Medulla oblongata (tissue), 1 donor: Measurements from ENCODE around the gene NDUFB6.
"Not testable (repeated sequence)": the region's sequence is repeated elsewhere in the genome, so short reads cannot be mapped to it uniquely, and the experiment has no call there.

Experiments used
- DNase-seq: peaks from one replicate; pipeline ENCODE4 v3.0.0-alpha.2; 2015; ENCODE audit errors: extremely low spot score

Gene NDUFB6

GRCh38 chr9:32524558-32524891 is 48.4 kb downstream of the NDUFB6 start:
- DNase-seq, result not testable (repeated sequence)

DNA sequence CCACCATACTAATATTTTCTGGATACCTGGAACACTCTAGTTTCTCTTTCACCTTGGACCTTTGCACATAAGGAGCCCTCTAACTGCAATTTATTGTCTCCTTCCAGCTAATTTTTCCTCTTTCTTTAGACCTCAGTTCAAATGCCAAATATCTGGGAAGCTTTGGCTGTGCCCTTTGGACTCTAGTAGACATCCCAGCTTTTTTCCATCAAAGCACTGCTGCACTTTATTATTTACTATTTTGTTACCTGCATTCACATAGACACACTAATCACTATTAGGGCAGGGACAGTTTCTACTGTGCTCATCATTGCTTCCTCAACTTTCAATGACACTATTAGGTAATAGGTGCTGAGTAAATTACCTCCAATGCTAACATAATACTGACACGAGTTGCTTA is 49.0 kb downstream of the NDUFB6 start:
- DNase-seq, result no peak

GRCh38 chr9:32518276-32518675 is 54.7 kb downstream of the NDUFB6 start:
- no peak for DNase-seq

- no peak for DNase-seq
These were observed 56.7 kb downstream of the NDUFB6 start for GRCh38 chr9:32516241-32516640.

DNA sequence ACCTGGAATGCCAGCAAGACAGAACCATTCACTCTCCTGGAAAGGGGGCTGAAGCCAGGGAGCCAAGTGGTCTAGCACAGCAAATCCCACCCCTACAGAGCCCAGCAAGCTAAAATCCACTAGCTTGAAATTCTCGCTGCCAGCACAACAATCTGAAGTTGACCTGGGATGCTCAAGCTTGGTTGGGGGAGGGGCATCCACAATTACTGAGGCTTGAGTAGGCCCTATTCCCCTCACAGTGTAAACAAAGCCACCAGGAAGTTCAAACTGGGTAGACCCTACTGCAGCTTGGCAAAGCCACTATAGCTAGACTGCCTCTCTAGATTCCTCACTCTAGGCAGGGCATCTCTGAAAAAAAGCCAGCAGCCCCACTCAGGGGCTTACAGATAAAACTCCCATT is 64.2 kb downstream of the NDUFB6 start:
- DNase-seq, result no peak

DNA sequence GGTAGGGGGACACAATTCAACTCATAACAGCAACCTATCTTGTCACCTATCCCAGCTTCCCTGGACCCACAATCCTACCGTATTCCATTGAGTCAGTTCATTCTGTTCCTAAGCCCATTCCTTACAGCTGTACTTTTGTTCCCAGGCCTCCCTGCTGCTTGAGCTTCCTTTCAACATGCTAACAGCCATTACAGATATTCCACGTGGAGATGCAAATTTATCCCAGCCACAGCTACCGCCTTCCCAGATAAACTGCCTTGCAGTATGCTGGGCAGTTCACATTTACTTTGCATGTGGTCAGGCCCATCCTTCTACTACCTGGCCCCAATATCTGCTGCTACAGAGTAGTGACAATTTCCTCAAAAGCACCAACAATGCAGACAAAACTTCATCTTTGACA is 70.0 kb downstream of the NDUFB6 start:
- DNase-seq, result no peak
